DMS114 treated with DMSO at 0.1 percent for 48 hours (cell line): Measurements from ENCODE around the gene ISCA1.
"Not testable (repeated sequence)": the region's sequence is repeated elsewhere in the genome, so short reads cannot be mapped to it uniquely, and the experiment has no call there.

Experiments used
- DNase-seq: peaks from one replicate; lab custom pipeline; 2025; ENCODE audit not compliant: unreplicated experiment; lab: John Stamatoyannopoulos, UW

The ISCA1 gene

DNA sequence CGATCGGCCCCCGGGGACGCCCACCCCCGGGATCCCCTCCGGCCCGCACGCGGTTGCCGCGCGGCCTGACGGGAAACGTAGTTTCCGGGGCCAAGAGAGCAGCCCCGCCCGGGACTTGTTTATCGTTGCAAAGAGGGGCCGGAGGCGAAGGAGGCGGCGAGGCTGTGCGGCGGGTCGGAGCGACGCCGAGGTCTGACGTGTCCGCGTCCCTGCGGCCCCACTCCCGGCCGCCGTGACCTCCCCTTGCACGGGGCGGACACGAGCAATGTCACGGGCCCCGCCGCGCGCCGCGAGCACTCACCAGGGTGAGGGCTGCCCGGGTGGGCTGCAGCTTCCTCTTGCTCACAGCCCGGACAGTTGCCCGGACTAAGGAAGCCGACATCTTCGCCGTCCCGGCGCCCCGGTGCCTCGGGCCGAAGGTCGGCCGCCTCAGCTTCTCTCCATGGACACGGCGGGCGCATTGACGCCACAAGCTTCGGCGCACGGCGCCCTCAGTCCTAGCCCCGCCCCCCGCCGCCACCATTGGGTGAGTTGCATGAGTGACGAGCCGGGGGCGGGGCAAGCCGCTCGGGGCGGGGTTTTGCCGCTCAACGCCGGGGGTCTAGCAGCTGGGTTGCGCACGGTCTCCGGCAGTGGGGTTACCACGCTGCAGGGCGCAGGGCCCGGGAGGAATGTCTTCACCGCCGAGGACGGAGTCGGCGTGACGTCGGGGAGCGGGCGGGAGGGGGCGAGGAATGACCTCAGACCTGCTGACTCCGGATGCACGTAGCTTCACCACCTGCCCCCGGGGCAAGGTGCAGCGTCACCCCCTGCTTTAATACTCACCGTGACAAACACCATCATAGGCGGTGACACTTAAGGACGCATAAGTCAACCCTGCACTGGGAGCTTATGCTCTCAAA is at the start of gene ISCA1:
TSS of gene ISCA1 (minus strand) at position 462 of the 902 bp plus-strand sequence. CDS start at position 382, 80 bp downstream.
- peak; percentile 51 for DNase-seq

DNA sequence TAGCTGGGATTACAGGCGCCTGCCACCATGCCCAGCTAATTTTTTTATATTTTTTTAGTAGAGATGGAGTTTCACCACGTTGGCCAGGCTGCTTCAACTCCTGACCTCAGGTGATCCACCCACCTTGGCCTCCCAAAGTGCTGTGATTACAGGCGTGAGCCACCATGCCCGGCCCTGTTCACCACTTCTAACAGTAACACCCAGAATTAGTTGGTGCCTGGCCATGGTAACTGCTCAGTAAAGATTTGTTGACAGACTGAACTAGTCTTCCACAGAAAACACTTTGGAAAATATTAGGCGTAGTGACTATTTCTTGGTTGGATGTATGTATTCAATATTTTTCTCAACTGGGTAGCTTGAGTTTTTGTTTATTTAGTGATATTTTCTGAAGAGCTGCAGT is 47.8 kb upstream of the ISCA1 start:
- no peak for DNase-seq

- no peak for DNase-seq
Observed at GRCh38 chr9:86329649-86330048, 47.3 kb upstream of the ISCA1 start.

- no peak for DNase-seq
Observed at GRCh38 chr9:86328156-86328555, 45.8 kb upstream of the ISCA1 start.

DNA sequence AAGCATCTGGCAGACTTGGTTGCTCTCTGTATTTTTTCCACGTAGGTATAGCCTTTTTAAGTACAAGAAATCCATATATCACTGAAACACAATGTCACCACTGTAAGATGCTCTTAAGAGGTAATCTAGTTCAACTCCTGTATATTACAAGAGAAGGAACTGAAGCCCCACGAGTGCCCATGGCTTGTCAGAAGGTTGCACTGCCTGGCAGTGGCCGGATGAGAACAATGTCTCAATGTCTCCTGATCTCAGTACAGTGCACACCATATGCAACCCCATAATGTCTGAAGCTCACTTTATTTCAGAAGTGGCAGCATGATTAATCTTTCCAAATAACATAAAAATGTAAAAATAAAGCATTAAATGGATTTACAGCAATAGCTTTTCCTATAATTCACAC is 44.2 kb upstream of the ISCA1 start:
- no peak for DNase-seq

GRCh38 chr9:86324901-86325300 is 42.6 kb upstream of the ISCA1 start:
- no peak for DNase-seq

DNA sequence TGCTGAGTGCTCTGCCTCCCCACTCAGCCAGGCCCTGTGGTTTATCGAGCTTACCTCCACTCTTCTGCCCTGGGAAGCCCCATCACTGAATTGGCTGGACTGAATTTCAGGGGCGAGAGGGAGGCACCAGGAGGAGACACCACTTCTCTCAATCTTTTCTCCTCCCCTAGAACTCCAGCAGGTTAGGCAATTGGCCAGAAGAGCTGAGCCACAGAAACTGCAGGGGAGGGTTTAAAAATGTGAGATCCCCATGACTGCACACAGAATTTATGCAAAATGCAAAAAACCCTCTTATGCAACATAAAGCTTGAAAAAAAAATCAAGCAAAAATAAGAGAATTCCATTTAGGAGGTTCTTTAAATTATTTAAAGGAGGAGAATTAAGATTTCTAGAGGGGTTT is 42.0 kb upstream of the ISCA1 start:
- no peak for DNase-seq

DNA sequence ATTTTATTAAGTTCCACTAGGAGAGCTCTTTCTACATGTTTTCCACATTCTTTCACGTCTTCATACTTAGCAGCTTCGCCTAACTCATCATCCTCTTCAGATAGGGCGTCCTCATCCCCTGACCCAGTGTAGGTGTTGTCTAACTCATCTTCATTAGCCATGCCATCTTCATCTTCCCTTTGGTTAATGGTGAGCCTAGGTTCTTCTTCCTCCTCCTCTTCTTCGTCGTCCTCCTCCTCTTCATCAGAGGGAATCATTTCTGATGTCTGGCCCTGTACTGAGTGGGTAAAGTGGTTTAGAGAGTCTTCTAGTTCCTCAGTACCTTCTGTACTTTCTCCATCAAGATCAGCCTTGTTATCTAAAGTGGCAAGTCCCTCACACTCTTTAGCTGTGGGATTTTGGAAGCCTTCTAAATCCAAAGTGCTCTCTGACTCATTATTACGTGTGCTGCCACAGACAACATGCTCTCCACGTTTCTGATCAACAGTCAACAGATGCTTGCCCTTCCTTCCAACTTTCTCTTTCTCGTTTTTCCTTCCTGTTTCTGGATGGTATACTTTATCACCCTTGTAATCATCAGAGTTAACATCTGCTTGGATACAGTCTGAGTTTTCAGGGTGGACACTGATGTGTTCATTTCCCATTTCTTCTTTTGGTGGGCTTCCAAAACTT is 40.8 kb upstream of the ISCA1 start:
- no peak for DNase-seq

DNA sequence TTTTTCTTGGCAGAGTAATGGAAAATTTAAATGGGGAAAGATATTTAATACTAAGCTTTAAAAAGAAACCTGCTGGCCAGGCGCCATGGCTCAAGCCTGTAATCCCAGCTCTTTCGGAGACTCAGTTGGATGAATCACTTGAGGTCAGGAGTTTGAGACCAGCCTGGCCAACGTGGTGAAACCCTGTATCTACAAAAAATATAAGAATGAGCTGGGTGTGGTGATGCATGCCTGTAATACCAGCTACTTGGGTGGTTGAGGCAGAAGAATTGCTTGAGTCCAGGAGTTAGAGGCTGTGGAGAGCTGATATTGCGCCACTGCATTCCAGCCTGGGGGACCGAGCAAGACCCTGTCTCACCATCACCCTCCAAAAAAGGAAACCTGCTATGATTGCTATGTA is 39.0 kb upstream of the ISCA1 start:
- DNase-seq: no peak

GRCh38 chr9:86318187-86318586 is 35.8 kb upstream of the ISCA1 start:
- DNase-seq: no peak

DNA sequence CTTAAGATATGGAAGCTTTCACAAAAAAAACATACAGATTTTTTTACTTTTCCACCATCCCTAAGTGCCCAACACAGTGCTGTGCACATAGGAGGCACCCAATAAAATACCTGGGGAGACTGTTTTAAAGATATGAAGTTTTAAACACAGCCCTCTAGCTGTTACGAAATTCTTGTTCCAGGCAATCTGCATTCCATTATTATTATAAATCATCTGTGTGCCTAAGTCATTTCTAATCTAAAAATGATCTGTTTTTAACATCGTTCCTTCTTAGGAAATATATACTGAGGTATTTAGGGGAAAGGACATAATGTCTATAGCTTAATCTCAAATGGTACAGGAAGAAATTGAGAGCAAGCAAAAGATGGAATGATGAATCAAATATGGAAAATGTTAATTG is 32.7 kb upstream of the ISCA1 start:
- no peak for DNase-seq

- not testable (repeated sequence) for DNase-seq
Observed at GRCh38 chr9:86312959-86313358, 30.6 kb upstream of the ISCA1 start.

DNA sequence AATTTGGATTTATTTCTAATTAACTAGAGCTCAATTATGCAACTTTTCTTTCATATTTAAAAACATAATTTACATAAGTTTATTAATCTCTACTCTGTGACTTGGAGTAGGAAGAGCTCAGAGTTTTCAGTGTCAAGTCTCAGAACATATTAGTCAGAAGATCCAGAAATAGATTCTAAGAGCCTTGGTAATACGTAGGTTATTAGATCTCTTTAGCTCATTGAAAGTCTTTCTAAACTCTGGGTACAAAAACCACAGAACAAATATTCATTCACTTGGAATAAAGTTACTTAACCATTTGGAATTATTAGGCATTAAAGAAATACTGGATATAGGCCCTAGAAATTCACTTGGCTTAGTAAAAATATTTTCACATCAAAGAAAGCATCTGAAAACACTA is 26.3 kb upstream of the ISCA1 start:
- DNase-seq: no peak

DNA sequence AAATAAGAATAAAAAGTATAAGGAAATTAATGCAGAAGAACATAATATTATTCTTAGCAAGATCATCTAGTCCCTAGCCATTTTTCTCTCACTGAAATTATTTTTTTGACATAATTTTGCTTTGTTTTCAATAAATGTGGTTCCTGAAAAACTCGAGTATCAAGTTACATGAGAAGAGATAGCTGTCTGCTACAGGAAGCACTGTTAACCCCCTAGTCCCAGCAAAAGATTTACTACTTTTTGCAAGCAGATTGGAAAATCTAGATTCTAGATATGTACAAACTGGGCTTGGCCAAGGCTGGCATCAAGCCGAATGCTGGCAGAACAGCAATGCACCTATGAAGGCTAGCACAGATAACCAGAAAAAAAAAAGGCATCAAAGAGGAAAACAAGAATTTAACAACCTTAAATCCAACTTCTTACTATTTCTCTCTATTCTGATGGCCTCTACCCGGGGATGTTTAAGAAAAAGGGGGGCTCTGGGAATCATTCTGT is 21.9 kb upstream of the ISCA1 start:
- DNase-seq: no peak

- no peak for DNase-seq
Observed at GRCh38 chr9:86303316-86303975, 21.1 kb upstream of the ISCA1 start.

GRCh38 chr9:86301686-86302085 is 19.3 kb upstream of the ISCA1 start:
- no peak for DNase-seq

- no peak for DNase-seq
Observed at GRCh38 chr9:86300701-86301100, 18.4 kb upstream of the ISCA1 start.

GRCh38 chr9:86298873-86299272 is 16.5 kb upstream of the ISCA1 start:
- no peak for DNase-seq

- DNase-seq: not testable (repeated sequence)
Observed at GRCh38 chr9:86290341-86290740, 8.0 kb upstream of the ISCA1 start.

DNA sequence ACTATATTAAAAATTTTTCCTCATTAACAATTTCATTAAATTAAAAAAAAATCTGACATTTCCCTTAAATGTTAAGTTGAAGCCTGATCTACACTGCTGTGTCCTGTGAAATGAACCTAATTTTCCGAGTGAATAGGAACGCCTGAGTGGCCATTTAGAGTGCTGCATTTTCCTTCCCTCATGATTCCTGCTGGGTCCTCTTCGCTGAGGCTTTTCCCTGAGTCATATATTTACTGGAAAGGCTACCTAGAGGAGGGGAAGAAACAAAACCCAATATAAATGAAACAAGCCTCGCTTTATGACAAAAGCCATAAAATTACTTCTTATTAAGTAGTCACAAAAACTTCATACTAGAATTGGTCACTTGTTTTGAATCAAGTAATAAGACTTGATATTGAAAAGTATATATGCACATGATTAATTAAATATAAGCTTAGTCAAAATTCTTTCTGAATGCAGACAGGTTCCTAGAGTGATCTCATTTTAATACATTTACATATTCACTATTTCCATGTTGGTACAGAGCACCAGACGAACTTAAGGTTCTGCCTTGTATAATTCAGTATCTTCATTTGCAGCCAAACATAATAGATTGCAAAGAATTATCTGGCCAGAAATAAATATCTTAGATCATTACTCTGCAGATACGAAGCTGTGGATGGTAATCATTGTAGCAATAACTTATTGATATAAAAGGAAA is 6.3 kb upstream of the ISCA1 start:
- DNase-seq: no peak

DNA sequence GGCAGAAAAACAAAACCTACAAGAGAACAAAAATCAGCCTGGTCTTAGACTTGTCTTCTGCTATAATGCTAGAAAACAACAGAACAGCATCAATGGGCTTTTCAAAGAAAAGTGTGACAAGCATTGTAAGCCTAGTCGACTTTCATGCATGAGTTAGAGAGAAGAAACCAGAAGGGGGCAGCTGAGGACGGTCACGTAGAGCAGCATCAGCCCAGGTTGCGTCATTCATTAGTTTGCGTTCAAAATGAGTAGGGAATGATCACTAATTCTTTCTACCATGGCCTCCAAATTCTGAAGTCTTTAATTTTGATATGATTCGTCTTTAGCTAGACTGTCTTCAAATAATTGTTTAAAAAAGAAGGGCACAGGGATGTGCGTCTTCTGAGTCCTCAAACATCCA is 4.7 kb upstream of the ISCA1 start:
- no peak for DNase-seq
